Ectodermal cell (in vitro differentiated cells): ENCODE results near the gene KDM4C.

Experiments used
- H3K27ac ChIP-seq: 2 replicates; pipeline ENCODE4 v1.7.0; 2013; ENCODE audit warnings: mild to moderate bottlenecking, low read depth, low read length; ENCODE audit not compliant: insufficient read depth, poor library complexity, severe bottlenecking
- H3K27me3 ChIP-seq: 2 replicates; pipeline ENCODE4 v1.7.0; 2013; ENCODE audit warnings: mild to moderate bottlenecking, low read length; ENCODE audit not compliant: insufficient read depth, control insufficient read depth, poor library complexity, severe bottlenecking
- H3K36me3 ChIP-seq: one replicate; pipeline ENCODE4 v1.7.0; 2013; ENCODE audit warnings: low read length; ENCODE audit not compliant: control insufficient read depth, insufficient read depth
- H3K4me1 ChIP-seq: one replicate; pipeline ENCODE4 v1.7.0; 2013; ENCODE audit warnings: low read length; ENCODE audit not compliant: control insufficient read depth, insufficient read depth
- H3K4me3 ChIP-seq: 2 replicates; pipeline ENCODE4 v1.7.0; 2013; ENCODE audit warnings: low read depth, low read length, control low read depth; ENCODE audit not compliant: insufficient read depth
- H3K9me3 ChIP-seq: 2 replicates; pipeline ENCODE4 v1.7.0; 2013; ENCODE audit warnings: mild to moderate bottlenecking, low read length, moderate library complexity; ENCODE audit not compliant: control insufficient read depth
- WGBS, 2 experiments: methylation state at CpG; one replicate each; pipeline ENCODE4 v1.1.7; 2013; ENCODE audit warnings: missing lambda C conversion rate in 2 of 2; 5-methylcytosine and 5-hydroxymethylcytosine counted together

The KDM4C gene

GRCh38 chr9:6844267-6844666, 86.5 kb downstream of the KDM4C start:
- Histone ChIP-seq H3K36me3 (no peaks in the 10 kb centered on the region), H3K4me3 (no peak overlapping the region), H3K9me3 (no peaks in the 10 kb centered on the region), H3K27ac (no peak overlapping the region), H3K27me3 (no peaks in the 10 kb centered on the region), H3K4me1 (no peaks in the 10 kb centered on the region)
- WGBS, 2 experiments, result 87 to 94% methylated on average over 3 to 4 of the region's 4 CpGs

DNA sequence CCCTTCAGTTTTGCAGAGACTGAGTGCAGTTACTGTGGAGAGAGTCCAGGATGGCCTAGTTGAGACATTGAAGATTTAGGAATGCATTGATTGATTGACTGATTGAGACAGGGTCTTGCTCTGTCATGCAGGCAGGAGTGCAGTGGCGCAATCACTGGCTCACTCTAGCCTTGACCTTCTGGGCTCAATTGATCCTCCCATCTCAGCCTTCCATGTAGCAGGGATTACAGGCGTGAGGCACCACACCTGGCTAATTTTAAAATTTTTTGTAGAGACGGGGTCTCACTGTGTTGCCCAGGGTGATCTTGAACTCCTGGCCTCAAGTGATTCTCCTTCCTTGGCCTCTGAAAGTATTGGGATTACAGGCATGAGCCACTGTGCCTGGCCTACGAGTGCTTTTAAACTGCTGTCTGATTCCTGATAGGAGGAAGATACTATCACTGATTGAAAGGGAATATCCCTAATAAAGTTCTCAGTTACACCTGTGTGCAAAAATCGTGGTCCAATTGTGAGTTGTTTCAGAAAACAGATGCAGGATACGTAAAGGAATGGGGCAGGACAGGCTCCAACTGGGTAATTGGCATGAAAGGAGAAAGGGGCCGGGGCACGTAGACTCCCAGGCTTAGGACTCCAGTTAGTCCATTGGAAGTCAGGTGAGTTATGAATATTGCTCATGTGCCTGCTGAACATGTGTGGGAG, 87.5 kb downstream of the KDM4C start:
- no peak overlapping the region for H3K4me3 ChIP-seq
- H3K9me3 ChIP-seq, result no peaks in the 10 kb centered on the region
- H3K27me3 ChIP-seq, result no peaks in the 10 kb centered on the region
- H3K36me3 ChIP-seq, result no peaks in the 10 kb centered on the region
- no peak overlapping the region for H3K27ac ChIP-seq
- no peaks in the 10 kb centered on the region for H3K4me1 ChIP-seq
- WGBS, 2 experiments, result 91 to 92% methylated on average over 8 of the region's 8 CpGs

DNA sequence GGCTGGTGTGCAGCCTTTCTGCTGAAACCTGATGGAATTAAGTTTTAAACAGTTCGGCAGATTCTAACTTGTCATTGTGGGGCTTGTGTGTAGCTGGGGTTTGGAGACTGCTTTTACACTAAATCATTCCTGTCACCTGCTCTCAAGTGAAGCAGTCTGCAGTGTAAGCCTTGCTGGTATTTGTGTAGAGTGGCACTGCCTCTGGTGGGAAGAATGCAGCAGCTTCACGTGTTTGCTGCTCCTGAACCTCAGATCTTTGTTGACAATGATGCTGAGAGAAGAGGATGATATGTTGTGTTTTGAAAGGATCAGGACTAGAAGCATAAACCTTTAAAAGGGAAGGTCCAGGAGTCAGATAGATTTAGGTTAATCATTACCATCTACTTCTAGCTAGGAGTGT, 88.1 kb downstream of the KDM4C start:
- Histone ChIP-seq H3K36me3 (no peaks in the 10 kb centered on the region), H3K9me3 (no peaks in the 10 kb centered on the region), H3K27me3 (no peaks in the 10 kb centered on the region), H3K4me3 (no peak overlapping the region), H3K4me1 (no peaks in the 10 kb centered on the region), H3K27ac (no peak overlapping the region)
- 57 to 58% methylated on average over 2 of the region's 2 CpGs for WGBS, 2 experiments

- Histone ChIP-seq H3K27ac (no peak overlapping the region), H3K36me3 (no peaks in the 10 kb centered on the region), H3K9me3 (no peaks in the 10 kb centered on the region), H3K4me1 (no peaks in the 10 kb centered on the region), H3K27me3 (no peaks in the 10 kb centered on the region), H3K4me3 (no peak overlapping the region)
- WGBS, 2 experiments, result 92 to 93% methylated on average over 7 of the region's 7 CpGs
Observed at GRCh38 chr9:6852243-6852963, 94.6 kb downstream of the KDM4C start.

DNA sequence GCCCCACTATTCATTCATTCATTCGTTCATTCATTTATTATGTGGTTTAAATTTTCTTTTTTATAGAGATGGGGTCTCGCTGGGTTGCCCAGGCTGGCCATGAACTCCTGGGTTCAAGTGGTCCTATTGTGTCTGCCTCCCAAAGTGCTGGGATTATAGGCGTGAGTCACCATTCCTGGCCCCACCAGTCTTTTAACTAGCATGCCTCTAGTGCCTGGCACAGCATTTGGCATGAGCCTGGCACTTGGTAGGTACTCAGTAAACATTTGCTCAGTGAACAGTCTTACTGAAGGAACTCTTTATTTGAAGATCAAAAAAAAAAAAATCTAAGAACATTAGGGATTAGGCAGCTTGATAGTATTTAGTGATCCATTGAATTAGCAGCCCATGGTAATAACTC, 98.1 kb downstream of the KDM4C start:
- H3K27ac ChIP-seq, result no peak overlapping the region
- H3K4me3 ChIP-seq, result no peak overlapping the region
- H3K4me1 ChIP-seq, result no peaks in the 10 kb centered on the region
- no peaks in the 10 kb centered on the region for H3K36me3 ChIP-seq
- WGBS, 2 experiments, result 94 to 97% methylated on average over 2 to 3 of the region's 3 CpGs
- H3K9me3 ChIP-seq, result no peaks in the 10 kb centered on the region
- H3K27me3 ChIP-seq, result no peaks in the 10 kb centered on the region

DNA sequence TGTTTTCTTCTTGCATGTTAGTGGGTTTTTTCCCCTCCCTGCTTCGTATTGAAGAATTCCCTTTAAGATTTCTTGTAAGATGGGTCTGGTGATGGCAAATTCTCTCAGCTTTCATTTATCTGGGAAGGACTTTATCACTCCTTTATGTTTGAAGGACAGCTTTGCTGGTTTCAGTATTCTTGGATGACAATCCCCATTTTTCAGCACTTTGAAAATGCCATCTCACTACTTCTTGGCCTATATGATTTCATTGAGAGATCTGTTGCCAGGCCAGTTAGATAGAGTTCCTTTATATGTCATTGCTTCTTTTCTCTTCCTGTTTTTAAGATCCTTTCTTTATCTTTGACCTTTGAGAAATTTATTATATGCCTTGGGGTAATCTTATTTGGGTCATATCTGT, 106.3 kb downstream of the KDM4C start:
- Histone ChIP-seq H3K4me3 (no peak overlapping the region), H3K4me1 (no peaks in the 10 kb centered on the region), H3K36me3 (no peaks in the 10 kb centered on the region), H3K27me3 (no peaks in the 10 kb centered on the region), H3K27ac (no peak overlapping the region), H3K9me3 (no peaks in the 10 kb centered on the region)
- 57% methylated on average over 1 of the region's 1 CpG; no CpG with 5 or more reads in 1 of the 2 experiments for WGBS, 2 experiments

DNA sequence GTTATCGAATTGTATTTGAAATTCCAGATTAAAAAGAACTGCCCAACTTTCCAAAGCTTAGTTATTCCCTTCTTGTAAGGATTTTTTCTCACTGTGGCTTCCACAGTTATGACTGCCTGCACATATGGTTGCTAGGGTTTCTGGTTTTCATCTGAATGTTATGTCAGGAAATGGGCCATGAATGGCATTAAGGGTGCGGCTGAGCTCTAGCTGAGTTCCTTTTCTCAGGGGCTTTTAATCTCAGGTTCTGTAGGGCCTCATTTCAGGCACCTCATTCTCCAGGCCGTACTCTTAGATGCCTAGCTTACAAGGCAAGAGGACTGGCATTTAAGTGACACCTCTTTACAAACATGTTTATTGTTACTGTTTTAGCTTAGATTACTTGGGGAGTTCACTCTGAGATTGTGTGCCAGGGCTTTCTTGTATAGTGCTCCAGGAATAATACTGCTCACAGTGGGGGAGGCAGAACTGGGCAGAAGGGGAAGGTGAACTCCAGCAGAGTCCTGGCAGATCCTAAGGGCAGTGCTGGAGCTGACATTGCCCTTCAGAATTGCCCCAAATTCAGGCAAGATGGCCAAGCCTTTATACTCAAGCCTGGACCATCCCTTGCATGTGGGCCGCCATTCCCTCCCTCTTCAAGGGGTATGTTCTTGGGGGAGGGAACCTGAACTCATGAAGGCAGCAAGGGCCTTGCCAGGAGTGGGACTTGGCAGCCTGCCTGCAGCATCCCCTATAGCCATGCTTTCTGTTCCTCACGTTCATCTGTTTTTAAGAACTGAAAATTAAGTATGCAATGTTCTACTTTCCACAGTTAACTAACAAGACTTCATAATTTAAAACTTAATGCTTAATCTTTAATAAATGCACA, 111.5 kb downstream of the KDM4C start:
- H3K36me3 ChIP-seq, result no peaks in the 10 kb centered on the region
- WGBS, 2 experiments, result 85 to 89% methylated on average over 5 of the region's 5 CpGs
- H3K9me3 ChIP-seq, result no peaks in the 10 kb centered on the region
- no peaks in the 10 kb centered on the region for H3K27me3 ChIP-seq
- no peak overlapping the region for H3K27ac ChIP-seq
- H3K4me3 ChIP-seq, result no peak overlapping the region
- no peaks in the 10 kb centered on the region for H3K4me1 ChIP-seq

- no peaks in the 10 kb centered on the region for H3K9me3 ChIP-seq
- no peak overlapping the region for H3K27ac ChIP-seq
- no peaks in the 10 kb centered on the region for H3K36me3 ChIP-seq
- no peaks in the 10 kb centered on the region for H3K27me3 ChIP-seq
- 91 to 92% methylated on average over 1 of the region's 1 CpG for WGBS, 2 experiments
- H3K4me1 ChIP-seq, result no peaks in the 10 kb centered on the region
- no peak overlapping the region for H3K4me3 ChIP-seq
Observed at GRCh38 chr9:6870149-6870548, 112.4 kb downstream of the KDM4C start.

- H3K4me1 ChIP-seq, result no peaks in the 10 kb centered on the region
- no peak overlapping the region for H3K27ac ChIP-seq
- no peaks in the 10 kb centered on the region for H3K9me3 ChIP-seq
- no peak overlapping the region for H3K4me3 ChIP-seq
- WGBS, 2 experiments, result 76 to 86% methylated on average over 6 to 7 of the region's 7 CpGs
- H3K36me3 ChIP-seq, result no peaks in the 10 kb centered on the region
- no peaks in the 10 kb centered on the region for H3K27me3 ChIP-seq
Observed at GRCh38 chr9:6870650-6871477, 113.1 kb downstream of the KDM4C start.
